Erythroblast (primary cell): ENCODE measurements around the gene PIP5K1B.

Experiments
- GATA1 ChIP-seq: IDR thresholded peaks from 2 replicates; pipeline ENCODE4 v1.6.1; 2011; ENCODE audit warnings: low read depth, mild to moderate bottlenecking, control low read depth, low read length, moderate library complexity
- POLR2A ChIP-seq: IDR thresholded peaks from 2 replicates; pipeline ENCODE4 v1.6.1; 2011; ENCODE audit warnings: mild to moderate bottlenecking, low read length

- no peak for TF ChIP-seq POLR2A
- TF ChIP-seq GATA1 = no peak
These were observed 154.3 kb downstream of the PIP5K1B start for GRCh38 chr9:68859347-68859746.
